IMR-90 (cell line): ENCODE measurements around the gene MYBPC3. TPM values are rescaled to one million over a fixed set of nuclear protein-coding genes. Genes with fewer than 3 reads are reported as not detected.

Source experiments
- ATAC-seq: fragments of 200-7000 bp; cut with Tn5 transposase; 2 replicates; pipeline ENCODE4 v1.9.1; 2020; ENCODE audit warnings: low read depth, mild to moderate bottlenecking, moderate library complexity
- BruUV-seq: library from RNA; stranded (reverse); fragments of 400-500 nt; replicated peaks from 2 replicates; lab custom pipeline; 2021; lab: Mats Ljungman, UMichigan
- CTCF ChIA-PET: fragments of 300-600 bp; formaldehyde crosslinking; extraction: SDS; loops from one replicate; lab custom pipeline; 2021; ENCODE audit warnings: antibody characterized with exemption; lab: Yijun Ruan, JAX
- POLR2A ChIA-PET: fragments of 300-600 bp; sonication (Branson Sonifier 250); formaldehyde crosslinking; loops from one replicate; lab custom pipeline; 2022; ENCODE audit warnings: antibody characterized with exemption; ENCODE audit not compliant: unreplicated experiment; lab: Charles Lee
- DNase-seq: peaks from one replicate; pipeline ENCODE4 v3.0.0; 2013
- H2AFZ ChIP-seq: replicated peaks from 2 replicates; pipeline ENCODE3; 2013; ENCODE audit warnings: low read length, mild to moderate bottlenecking; ENCODE audit not compliant: poor library complexity
- H2AK5ac ChIP-seq: 2 replicates; pipeline ENCODE4 v1.6.1; 2013; ENCODE audit warnings: low read depth, low read length, inconsistent platforms
- H2AK9ac ChIP-seq: replicated peaks from 2 replicates; pipeline ENCODE3; 2013; ENCODE audit warnings: mild to moderate bottlenecking, low read depth, low read length, moderate library complexity; ENCODE audit not compliant: poor library complexity
- H2BK120ac ChIP-seq: 2 replicates; pipeline ENCODE4 v1.6.1; 2013; ENCODE audit warnings: low read depth, low read length, inconsistent platforms
- H2BK15ac ChIP-seq: 3 replicates; pipeline ENCODE4 v1.6.1; 2013; ENCODE audit warnings: low read depth, low read length, inconsistent platforms
- H2BK20ac ChIP-seq: 2 replicates; pipeline ENCODE4 v1.6.1; 2013; ENCODE audit warnings: low read depth, mild to moderate bottlenecking, inconsistent platforms, low read length, moderate library complexity
- H2BK5ac ChIP-seq: 2 replicates; pipeline ENCODE4 v1.6.1; 2013; ENCODE audit warnings: mild to moderate bottlenecking, low read depth, low read length, inconsistent platforms; ENCODE audit not compliant: poor library complexity, severe bottlenecking
- H3K14ac ChIP-seq: replicated peaks from 2 replicates; pipeline ENCODE4 v1.6.1; 2013; ENCODE audit warnings: low read depth, low read length, inconsistent platforms
- H3K18ac ChIP-seq: 2 replicates; pipeline ENCODE4 v1.6.1; 2013; ENCODE audit warnings: low read depth, low read length, control low read depth
- H3K23ac ChIP-seq: 2 replicates; pipeline ENCODE4 v1.6.1; 2013; ENCODE audit warnings: low read depth, low read length, inconsistent platforms
- H3K27ac ChIP-seq: 2 replicates; pipeline ENCODE4 v1.5.1; 2013; ENCODE audit warnings: mild to moderate bottlenecking, control low read depth, low read length; ENCODE audit not compliant: insufficient read depth
- H3K27me3 ChIP-seq: 2 replicates; pipeline ENCODE4 v1.6.1; 2013; ENCODE audit warnings: low read length; ENCODE audit not compliant: control insufficient read depth, insufficient read depth
- H3K36me3 ChIP-seq: 2 replicates; pipeline ENCODE4 v1.6.1; 2013; ENCODE audit warnings: low read length, mixed read lengths; ENCODE audit not compliant: control insufficient read depth, insufficient read depth
- H3K4ac ChIP-seq: 2 replicates; pipeline ENCODE4 v1.6.1; 2013; ENCODE audit warnings: low read depth, low read length, inconsistent platforms
- H3K4me1 ChIP-seq: 2 replicates; pipeline ENCODE4 v1.6.1; 2013; ENCODE audit warnings: low read length, mixed read lengths; ENCODE audit not compliant: control insufficient read depth, insufficient read depth
- H3K4me2 ChIP-seq: 2 replicates; pipeline ENCODE4 v1.6.1; 2013; ENCODE audit warnings: low read depth, mild to moderate bottlenecking, control low read depth, low read length, moderate library complexity
- H3K4me3 ChIP-seq: 2 replicates; pipeline ENCODE4 v1.5.1; 2013; ENCODE audit warnings: low read depth, mild to moderate bottlenecking, control low read depth, low read length, moderate library complexity; ENCODE audit not compliant: insufficient read depth
- H3K56ac ChIP-seq: 2 replicates; pipeline ENCODE4 v1.6.1; 2013; ENCODE audit warnings: low read length, inconsistent platforms; ENCODE audit not compliant: insufficient read depth; ENCODE audit errors: extremely low read depth
- H3K79me1 ChIP-seq, 2 experiments: 2 replicates each; pipeline ENCODE4 v1.6.1; 2013; ENCODE audit warnings: low read length in 2 of 2, inconsistent platforms in 1 of 2, low read depth in 1 of 2
- H3K9ac ChIP-seq: 2 replicates; pipeline ENCODE4 v1.6.1; 2013; ENCODE audit warnings: low read depth, low read length, control low read depth
- H3K9me1 ChIP-seq: 2 replicates; pipeline ENCODE4 v1.6.1; 2013; ENCODE audit warnings: low read length, inconsistent platforms; ENCODE audit not compliant: insufficient read depth
- H3K9me3 ChIP-seq: 2 replicates; pipeline ENCODE4 v1.6.1; 2013; ENCODE audit warnings: low read length; ENCODE audit not compliant: control insufficient read depth, insufficient read depth
- H4K20me1 ChIP-seq: 2 replicates; pipeline ENCODE4 v1.6.1; 2013; ENCODE audit warnings: low read length, inconsistent platforms; ENCODE audit not compliant: insufficient read depth
- H4K5ac ChIP-seq: 2 replicates; pipeline ENCODE4 v1.6.1; 2013; ENCODE audit warnings: mild to moderate bottlenecking, low read depth, low read length, control low read depth
- H4K8ac ChIP-seq, 2 experiments: 2 replicates each; pipeline ENCODE4 v1.6.1; 2013; ENCODE audit warnings: low read depth in 2 of 2, low read length in 2 of 2, control low read depth in 1 of 2, inconsistent platforms in 1 of 2
- H4K91ac ChIP-seq: 2 replicates; pipeline ENCODE4 v1.6.1; 2013; ENCODE audit warnings: low read depth, low read length, inconsistent platforms; ENCODE audit not compliant: insufficient read depth
- BHLHE40 ChIP-seq: fragments of 150-350 bp; IDR thresholded peaks from 2 replicates; pipeline ENCODE4 v1.6.1; 2016; ENCODE audit warnings: mild to moderate bottlenecking, low read depth, low read length
- CHD1 ChIP-seq: IDR thresholded peaks from 2 replicates; pipeline ENCODE4 v1.6.1; 2012; ENCODE audit warnings: low read depth, low read length, improper control_type of control experiment
- NFE2L2 ChIP-seq: fragments of 150-350 bp; IDR thresholded peaks from 2 replicates; pipeline ENCODE4 v1.6.1; 2016; ENCODE audit warnings: low read depth, mild to moderate bottlenecking, low read length
- POLR2A ChIP-seq: IDR thresholded peaks from 2 replicates; pipeline ENCODE4 v1.6.1; 2012; ENCODE audit warnings: mild to moderate bottlenecking, low read depth, low read length
- RAD21 ChIP-seq: IDR thresholded peaks from 2 replicates; pipeline ENCODE4 v1.6.1; 2012; ENCODE audit warnings: low read length, improper control_type of control experiment
- RCOR1 ChIP-seq: IDR thresholded peaks from 2 replicates; pipeline ENCODE4 v1.6.1; 2012; ENCODE audit warnings: mild to moderate bottlenecking, low read length, improper control_type of control experiment; ENCODE audit not compliant: insufficient replicate concordance
- RFX5 ChIP-seq: IDR thresholded peaks from 2 replicates; pipeline ENCODE4 v1.8.0; 2012; ENCODE audit warnings: low read depth, mild to moderate bottlenecking, low read length, moderate library complexity
- WGBS, 2 experiments: methylation state at CpG; one replicate each; pipeline versions ENCODE4 v1.1.5 to v1.1.7; 2013; ENCODE audit warnings: missing lambda C conversion rate in 2 of 2; ENCODE audit not compliant: insufficient read length in 1 of 2; ENCODE audit errors: extremely low coverage in 2 of 2; 5-methylcytosine and 5-hydroxymethylcytosine counted together
- dilution Hi-C: fragments of 300-500 bp; cut with HindIII; formaldehyde crosslinking; loops from one replicate; pipeline ENCODE4 v1.14.3; 2018; ENCODE audit warnings: low sequenced_read_pairs; ENCODE audit not compliant: unreplicated experiment
- in situ Hi-C: fragments of 300-500 bp; cut with MboI; formaldehyde crosslinking; loops from 3 replicates; pipeline ENCODE4 v1.14.3; 2019; ENCODE audit warnings: low sequenced_read_pairs, inconsistent platforms, mixed read lengths
- intact Hi-C: fragments of 100-400 bp; cut with micrococcal nuclease; formaldehyde crosslinking; loops from 2 replicates; pipeline ENCODE4 v1.10.0; 2022
- polyA plus RNA-seq, 3 experiments: library from polyadenylated mRNA; depleted of rRNA; stranded (reverse); fragments of >200 nt; gene quantifications; 2 replicates each; pipeline ENCODE4 v1.2.3, GENCODE V29; 2012; ENCODE audit warnings: low replicate concordance in 1 of 3
- total RNA-seq: library from RNA; depleted of rRNA; stranded (reverse); fragments of >200 nt; gene quantifications from 2 replicates; pipeline ENCODE4 v1.2.3, GENCODE V29; 2012

The MYBPC3 gene
- total and polyA plus RNA-seq, 2 of the 4 experiments (the other 2 are of a cell fraction): not detected

- in situ Hi-C loops: loop anchor here (25.0 kb wide), 1 partner anchor 467 kb away; no protein-coding TSS in a partner anchor
- POLR2A ChIA-PET: no interaction called here
Measured at GRCh38 chr11:47353978-47354774, 1.7 kb upstream of the MYBPC3 start.

More at GRCh38 chr11:47353978-47354774, 1.7 kb upstream of the MYBPC3 start:
- no peak overlapping the region for H3K14ac ChIP-seq
- intact Hi-C loops (loop anchor here (2.0 kb wide), 1 partner anchor 83 kb away; the partner anchor contains the start of gene MADD), dilution Hi-C loops (no loop called here)
- ATAC-seq (no peak), DNase-seq (no peak)
- no peak overlapping the region for H2BK15ac ChIP-seq
- peaks cover 20% of the 10 kb centered on the region for H3K9me1 ChIP-seq
- H2BK120ac ChIP-seq: no peak overlapping the region
- no peak overlapping the region for H2BK20ac ChIP-seq
- H3K9ac ChIP-seq: peak overlapping the region; percentile 20; the same call in 1 of the 2 replicates
- peaks cover 0 to 2% of the 10 kb centered on the region in 2 experiments; a peak in 1 of 4 replicates for H3K79me1 ChIP-seq
- peak overlapping the region in 1 of 2 experiments; percentile 56; a peak in 1 of 4 replicates for H4K8ac ChIP-seq
- H4K91ac ChIP-seq: no peak overlapping the region; the same call in 1 of the 2 replicates
- no peak overlapping the region for H3K56ac ChIP-seq
- no peak overlapping the region for H3K27ac ChIP-seq
- H3K23ac ChIP-seq: 0 out of 2 replicates have a peak overlapping the region, but pooled peaks have one; percentile 49
- no peak overlapping the region for H3K4me3 ChIP-seq
- 93% methylated on average over 6 of the region's 15 CpGs; no CpG with 5 or more reads in 1 of the 2 experiments for WGBS, 2 experiments
- no peak overlapping the region; the same call in 1 of the 2 replicates for H3K4ac ChIP-seq
- no peak overlapping the region for H3K4me2 ChIP-seq
- H3K27me3 ChIP-seq: no peaks in the 10 kb centered on the region
- no TSS peak for BruUV-seq
- no peak overlapping the region for H4K5ac ChIP-seq
- H2AFZ ChIP-seq: no peak overlapping the region
- no peaks in the 10 kb centered on the region for H3K36me3 ChIP-seq
- no peak overlapping the region for H2AK9ac ChIP-seq
- no peak overlapping the region for H2BK5ac ChIP-seq
- TF ChIP-seq POLR2A (no peak), RFX5 (no peak), BHLHE40 (no peak), NFE2L2 (no peak), RCOR1 (no peak), RAD21 (no peak), CHD1 (no peak)
- H3K9me3 ChIP-seq: no peaks in the 10 kb centered on the region
- no peak overlapping the region for H3K18ac ChIP-seq
- peak overlapping the region; percentile 52 for H2AK5ac ChIP-seq
- H3K4me1 ChIP-seq: no peaks in the 10 kb centered on the region
- CTCF ChIA-PET: interaction anchor here (0.8 to 1.3 kb wide), 4 partner anchors 17 to 176 kb away, joined by 3 to 5 read pairs (median 4); partner anchors contain the start of gene ACP2
- no peaks in the 10 kb centered on the region for H4K20me1 ChIP-seq
